ENCODE results near the gene TRIO. TPM values are rescaled to one million over a fixed set of nuclear protein-coding genes. Genes with fewer than 3 reads are reported as not detected.

Gene TRIO
- polyA plus RNA-seq, 1 donor (not counting 4 experiments of a cell fraction or from before 2014, with no cell fraction given) = 57.2 TPM

GRCh38 chr5:14190194-14191164, 47.3 kb downstream of the TRIO start:
- no peaks in the 10 kb centered on the region for H3K9me3 ChIP-seq (ENCODE audit: control insufficient read depth, low read depth, low read length)
- no peaks in the 10 kb centered on the region for H4K20me1 ChIP-seq (ENCODE audit: control insufficient read depth, extremely low read depth, insufficient read depth, low read length)
- H3K9ac ChIP-seq (ENCODE audit: control insufficient read depth, extremely low read depth, insufficient read depth, low read length) = peak overlapping the region; percentile 68
- H3K4me2 ChIP-seq (ENCODE audit: control insufficient read depth, extremely low read depth, insufficient read depth, low read depth, low read length) = peak overlapping the region; percentile 84
- peaks cover 0 to 2% of the 10 kb centered on the region in 2 experiments for H3K36me3 ChIP-seq (ENCODE audit: control insufficient read depth in 2 of 2, extremely low read depth in 1 of 2, insufficient read depth in 2 of 2, low read length in 2 of 2)
- dilution Hi-C loops (cut with MboI; ENCODE audit: extremely low pct_ligation_motif_present, low sequenced_read_pairs) = no loop called here
- no peaks in the 10 kb centered on the region for H3K27me3 ChIP-seq (ENCODE audit: control insufficient read depth, extremely low read depth, insufficient read depth, low read length)
- TF ChIP-seq EZH2 (IDR thresholded peaks at IDR 0.05; ENCODE audit: low read length) (no peak), CTCF (optimal IDR thresholded peaks at IDR 0.05 in 1 of 3, IDR thresholded peaks at IDR 0.05 in 1 of 3, conservative IDR thresholded peaks at IDR 0.05 in 1 of 3; ENCODE audit: extremely low read depth in 1 of 3, insufficient read depth in 2 of 3, low read length in 3 of 3) (no peak)
- FAIRE-seq (peak; percentile 84), DNase-seq (ENCODE audit: low read depth, low spot score) (peak; percentile 82)
- H2AFZ ChIP-seq (ENCODE audit: control insufficient read depth, low read length) = no peak overlapping the region
- peaks cover 84% of the 10 kb centered on the region for H3K79me2 ChIP-seq (ENCODE audit: control insufficient read depth, insufficient read depth, low read length)
- H3K4me1 ChIP-seq (ENCODE audit: control insufficient read depth, extremely low read depth, insufficient read depth, low read length) = peaks cover 57% of the 10 kb centered on the region
- peak overlapping the region in 2 of 3 experiments; percentile 18 to 44 for H3K4me3 ChIP-seq (ENCODE audit: control insufficient read depth in 2 of 3, extremely low read depth in 1 of 3, insufficient read depth in 2 of 3, low read depth in 1 of 3, low read length in 3 of 3)
- peaks cover 4% of the 10 kb centered on the region for H3K9me1 ChIP-seq (ENCODE audit: control insufficient read depth, extremely low read depth, insufficient read depth, low read length)
- H3K27ac ChIP-seq (ENCODE audit: control insufficient read depth, insufficient read depth, low read length) = peak overlapping the region; percentile 92

DNA sequence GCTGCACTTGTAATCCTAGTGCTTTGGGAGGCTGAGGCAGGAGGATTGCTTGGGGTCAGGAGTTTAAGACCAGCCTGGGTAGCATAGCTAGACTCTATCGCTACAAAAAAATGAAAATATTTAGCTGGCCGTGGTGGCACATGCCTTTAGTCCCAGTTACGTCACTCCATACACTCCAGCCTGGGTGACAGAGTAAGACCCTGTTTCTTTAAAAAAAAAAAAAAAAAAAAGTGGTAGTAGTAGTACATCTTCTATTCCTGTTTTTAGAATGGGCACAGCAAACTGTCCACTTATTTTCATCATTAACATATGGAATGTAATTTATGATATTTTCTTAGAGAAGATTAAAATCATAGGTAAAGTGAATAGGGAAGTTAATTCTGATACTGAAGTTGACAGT, 48.2 kb downstream of the TRIO start:
- H3K79me2 ChIP-seq (ENCODE audit: control insufficient read depth, insufficient read depth, low read length) = peaks cover 90% of the 10 kb centered on the region
- no peaks in the 10 kb centered on the region for H4K20me1 ChIP-seq (ENCODE audit: control insufficient read depth, extremely low read depth, insufficient read depth, low read length)
- H3K9ac ChIP-seq (ENCODE audit: control insufficient read depth, extremely low read depth, insufficient read depth, low read length) = peak overlapping the region; percentile 56
- no peak overlapping the region for H2AFZ ChIP-seq (ENCODE audit: control insufficient read depth, low read length)
- H3K9me1 ChIP-seq (ENCODE audit: control insufficient read depth, extremely low read depth, insufficient read depth, low read length) = peaks cover 4% of the 10 kb centered on the region
- FAIRE-seq = no peak
- no peaks in the 10 kb centered on the region for H3K9me3 ChIP-seq (ENCODE audit: control insufficient read depth, low read depth, low read length)
- dilution Hi-C loops (cut with MboI; ENCODE audit: extremely low pct_ligation_motif_present, low sequenced_read_pairs) = no loop called here
- H3K4me3 ChIP-seq (ENCODE audit: control insufficient read depth in 2 of 3, extremely low read depth in 1 of 3, insufficient read depth in 2 of 3, low read depth in 1 of 3, low read length in 3 of 3) = no peak overlapping the region
- H3K4me2 ChIP-seq (ENCODE audit: control insufficient read depth, extremely low read depth, insufficient read depth, low read depth, low read length) = peak overlapping the region; percentile 84
- TF ChIP-seq EZH2 (IDR thresholded peaks at IDR 0.05; ENCODE audit: low read length) = no peak
- TF ChIP-seq CTCF (optimal IDR thresholded peaks at IDR 0.05 in 1 of 3, IDR thresholded peaks at IDR 0.05 in 1 of 3, conservative IDR thresholded peaks at IDR 0.05 in 1 of 3; ENCODE audit: extremely low read depth in 1 of 3, insufficient read depth in 2 of 3, low read length in 3 of 3) = no peak
- H3K36me3 ChIP-seq (ENCODE audit: control insufficient read depth in 2 of 2, extremely low read depth in 1 of 2, insufficient read depth in 2 of 2, low read length in 2 of 2) = peaks cover 0 to 2% of the 10 kb centered on the region in 2 experiments
- DNase-seq (ENCODE audit: low read depth, low spot score) = no peak
- no peaks in the 10 kb centered on the region for H3K27me3 ChIP-seq (ENCODE audit: control insufficient read depth, extremely low read depth, insufficient read depth, low read length)
- peaks cover 50% of the 10 kb centered on the region for H3K4me1 ChIP-seq (ENCODE audit: control insufficient read depth, extremely low read depth, insufficient read depth, low read length)
- peak overlapping the region; percentile 92 for H3K27ac ChIP-seq (ENCODE audit: control insufficient read depth, insufficient read depth, low read length)

Measured in keratinocyte (primary cell).